ENCODE measurements around the gene PRKCH. TPM values are rescaled to one million over a fixed set of nuclear protein-coding genes. Genes with fewer than 3 reads are reported as not detected.

PRKCH gene
- polyA plus RNA-seq (2.0 and 3.4 TPM in 2 replicates), polyA minus RNA-seq (1.5 and 12.7 TPM in 2 replicates)

DNA sequence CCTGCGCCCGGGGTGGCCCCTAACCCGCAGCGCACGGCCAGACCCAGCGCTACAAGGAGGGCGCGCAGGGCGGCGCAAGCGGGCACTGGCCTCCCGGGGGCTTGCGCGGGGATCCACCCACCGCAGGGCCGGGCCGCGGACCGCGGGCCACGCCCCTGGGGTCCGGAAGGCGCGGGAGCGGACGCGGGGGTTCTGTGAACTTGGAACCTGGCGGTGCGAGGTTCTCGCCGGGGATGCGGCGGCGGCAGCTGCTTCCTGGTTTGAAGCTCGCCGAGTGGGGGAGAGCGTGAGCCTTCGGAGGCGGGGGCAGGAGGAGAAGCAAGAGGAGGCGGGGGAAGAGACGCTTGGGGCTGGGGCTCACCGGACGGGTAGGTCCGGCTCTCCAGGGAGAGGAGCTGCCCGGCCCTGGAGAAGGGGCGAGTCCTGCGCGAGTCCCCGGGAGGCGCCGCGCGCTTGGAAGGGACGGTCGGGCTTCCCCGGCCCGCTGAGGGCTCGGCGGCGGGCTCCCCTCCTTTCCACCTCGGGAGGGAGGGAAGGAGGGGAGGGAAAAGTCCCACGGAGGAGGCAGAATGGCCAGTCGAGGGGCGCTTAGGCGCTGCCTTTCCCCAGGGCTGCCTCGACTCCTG is at the start of gene PRKCH:
PRKCH (plus strand) TSS at position 195 of the 626 bp plus-strand sequence. CDS start 523 bp downstream, outside the sequence.
- Histone ChIP-seq H3K79me2 (replicated peaks; ENCODE audit: insufficient read depth, low read length) (no peaks in the 10 kb centered on the region), H3K36me3 (ENCODE audit: insufficient read depth, low read length) (no peaks in the 10 kb centered on the region), H3K9me2 (ENCODE audit: insufficient read depth, low read length) (no peaks in the 10 kb centered on the region), H3F3A (ENCODE audit: insufficient read depth, low read length, poor library complexity, severe bottlenecking) (no peaks in the 10 kb centered on the region), H2AFZ (ENCODE audit: low read depth, low read length) (no peak within 1 kb of the TSS), H3K27me3 (ENCODE audit: insufficient read depth, low read depth, low read length) (peaks cover 45% of the 10 kb centered on the region), H4K20me1 (ENCODE audit: insufficient read depth) (no peaks in the 10 kb centered on the region), H3K9me3 (ENCODE audit: low read length) (no peaks in the 10 kb centered on the region), H3K27ac (ENCODE audit: low read length) (no peak within 1 kb of the TSS), H3K4me2 (ENCODE audit: low read length) (no peak within 1 kb of the TSS), H3K4me3 (ENCODE audit: low read length) (peak within 1 kb of the TSS; percentile 67), H3K9ac (ENCODE audit: low read length) (peak within 1 kb of the TSS; percentile 42)
- TF ChIP-seq POLR2AphosphoS5 (IDR thresholded peaks at IDR 0.05) (no peak), EP300 (conservative IDR thresholded peaks at IDR 0.05; ENCODE audit: poor library complexity, severe bottlenecking) (no peak), SMC3 (conservative IDR thresholded peaks at IDR 0.05; ENCODE audit: poor library complexity) (no peak), TAF1 (IDR thresholded peaks at IDR 0.05; ENCODE audit: low read depth) (no peak), MXI1 (conservative IDR thresholded peaks at IDR 0.05; ENCODE audit: poor library complexity, severe bottlenecking) (no peak)
- TF ChIP-seq, protein P1, sequence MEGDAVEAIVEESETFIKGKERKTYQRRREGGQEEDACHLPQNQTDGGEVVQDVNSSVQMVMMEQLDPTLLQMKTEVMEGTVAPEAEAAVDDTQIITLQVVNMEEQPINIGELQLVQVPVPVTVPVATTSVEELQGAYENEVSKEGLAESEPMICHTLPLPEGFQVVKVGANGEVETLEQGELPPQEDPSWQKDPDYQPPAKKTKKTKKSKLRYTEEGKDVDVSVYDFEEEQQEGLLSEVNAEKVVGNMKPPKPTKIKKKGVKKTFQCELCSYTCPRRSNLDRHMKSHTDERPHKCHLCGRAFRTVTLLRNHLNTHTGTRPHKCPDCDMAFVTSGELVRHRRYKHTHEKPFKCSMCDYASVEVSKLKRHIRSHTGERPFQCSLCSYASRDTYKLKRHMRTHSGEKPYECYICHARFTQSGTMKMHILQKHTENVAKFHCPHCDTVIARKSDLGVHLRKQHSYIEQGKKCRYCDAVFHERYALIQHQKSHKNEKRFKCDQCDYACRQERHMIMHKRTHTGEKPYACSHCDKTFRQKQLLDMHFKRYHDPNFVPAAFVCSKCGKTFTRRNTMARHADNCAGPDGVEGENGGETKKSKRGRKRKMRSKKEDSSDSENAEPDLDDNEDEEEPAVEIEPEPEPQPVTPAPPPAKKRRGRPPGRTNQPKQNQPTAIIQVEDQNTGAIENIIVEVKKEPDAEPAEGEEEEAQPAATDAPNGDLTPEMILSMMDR (IDR thresholded peaks at IDR 0.05; ENCODE audit: poor library complexity, severe bottlenecking): peak; percentile 53

DNA sequence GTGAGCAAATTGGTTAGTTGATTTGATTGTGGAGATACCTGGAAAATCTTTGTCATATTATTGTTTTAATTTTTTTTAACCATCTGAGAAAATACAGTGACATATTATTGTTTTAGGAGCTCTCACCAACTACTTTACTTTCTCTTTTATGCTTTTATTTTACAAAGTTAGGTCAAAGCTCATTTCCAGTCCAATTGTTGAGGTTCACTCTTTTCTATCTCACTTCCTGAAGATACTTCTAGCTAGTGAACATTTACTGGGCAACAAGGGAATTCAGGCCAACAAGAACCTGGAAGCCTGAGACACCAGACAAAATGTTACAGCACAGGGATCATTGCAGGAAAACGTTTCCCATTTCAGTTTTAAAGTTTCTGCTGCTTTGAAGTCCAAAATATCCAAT is 44.1 kb upstream of the PRKCH start:
- H3K4me3 ChIP-seq (ENCODE audit: low read length): no peak overlapping the region
- no peaks in the 10 kb centered on the region for H3K79me2 ChIP-seq (replicated peaks; ENCODE audit: insufficient read depth, low read length)
- H3K27ac ChIP-seq (ENCODE audit: low read length): no peak overlapping the region
- H3K9me3 ChIP-seq (ENCODE audit: low read length): peaks cover 13% of the 10 kb centered on the region
- TF ChIP-seq SMC3 (conservative IDR thresholded peaks at IDR 0.05; ENCODE audit: poor library complexity) (no peak), RAD21 (conservative IDR thresholded peaks at IDR 0.05) (no peak), EZH2 (IDR thresholded peaks at IDR 0.05; ENCODE audit: borderline replicate concordance, insufficient read depth, low read length, poor library complexity, severe bottlenecking) (no peak), POLR2AphosphoS5 (IDR thresholded peaks at IDR 0.05) (no peak), TAF1 (IDR thresholded peaks at IDR 0.05; ENCODE audit: low read depth) (no peak), MXI1 (conservative IDR thresholded peaks at IDR 0.05; ENCODE audit: poor library complexity, severe bottlenecking) (no peak), EP300 (conservative IDR thresholded peaks at IDR 0.05; ENCODE audit: poor library complexity, severe bottlenecking) (no peak)
- TF ChIP-seq, protein P1 (IDR thresholded peaks at IDR 0.05; ENCODE audit: poor library complexity, severe bottlenecking): no peak
- TF ChIP-seq, protein P2, sequence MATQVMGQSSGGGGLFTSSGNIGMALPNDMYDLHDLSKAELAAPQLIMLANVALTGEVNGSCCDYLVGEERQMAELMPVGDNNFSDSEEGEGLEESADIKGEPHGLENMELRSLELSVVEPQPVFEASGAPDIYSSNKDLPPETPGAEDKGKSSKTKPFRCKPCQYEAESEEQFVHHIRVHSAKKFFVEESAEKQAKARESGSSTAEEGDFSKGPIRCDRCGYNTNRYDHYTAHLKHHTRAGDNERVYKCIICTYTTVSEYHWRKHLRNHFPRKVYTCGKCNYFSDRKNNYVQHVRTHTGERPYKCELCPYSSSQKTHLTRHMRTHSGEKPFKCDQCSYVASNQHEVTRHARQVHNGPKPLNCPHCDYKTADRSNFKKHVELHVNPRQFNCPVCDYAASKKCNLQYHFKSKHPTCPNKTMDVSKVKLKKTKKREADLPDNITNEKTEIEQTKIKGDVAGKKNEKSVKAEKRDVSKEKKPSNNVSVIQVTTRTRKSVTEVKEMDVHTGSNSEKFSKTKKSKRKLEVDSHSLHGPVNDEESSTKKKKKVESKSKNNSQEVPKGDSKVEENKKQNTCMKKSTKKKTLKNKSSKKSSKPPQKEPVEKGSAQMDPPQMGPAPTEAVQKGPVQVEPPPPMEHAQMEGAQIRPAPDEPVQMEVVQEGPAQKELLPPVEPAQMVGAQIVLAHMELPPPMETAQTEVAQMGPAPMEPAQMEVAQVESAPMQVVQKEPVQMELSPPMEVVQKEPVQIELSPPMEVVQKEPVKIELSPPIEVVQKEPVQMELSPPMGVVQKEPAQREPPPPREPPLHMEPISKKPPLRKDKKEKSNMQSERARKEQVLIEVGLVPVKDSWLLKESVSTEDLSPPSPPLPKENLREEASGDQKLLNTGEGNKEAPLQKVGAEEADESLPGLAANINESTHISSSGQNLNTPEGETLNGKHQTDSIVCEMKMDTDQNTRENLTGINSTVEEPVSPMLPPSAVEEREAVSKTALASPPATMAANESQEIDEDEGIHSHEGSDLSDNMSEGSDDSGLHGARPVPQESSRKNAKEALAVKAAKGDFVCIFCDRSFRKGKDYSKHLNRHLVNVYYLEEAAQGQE (IDR thresholded peaks at IDR 0.05; ENCODE audit: borderline replicate concordance): no peak
- H3F3A ChIP-seq (ENCODE audit: insufficient read depth, low read length, poor library complexity, severe bottlenecking): no peaks in the 10 kb centered on the region
- H3K4me2 ChIP-seq (ENCODE audit: low read length): no peak overlapping the region
- no peak overlapping the region for H3K9ac ChIP-seq (ENCODE audit: low read length)
- peaks cover 48% of the 10 kb centered on the region for H3K27me3 ChIP-seq (ENCODE audit: insufficient read depth, low read depth, low read length)
- no peaks in the 10 kb centered on the region for H4K20me1 ChIP-seq (ENCODE audit: insufficient read depth)
- no peak overlapping the region for H2AFZ ChIP-seq (ENCODE audit: low read depth, low read length)
- no peaks in the 10 kb centered on the region for H3K9me2 ChIP-seq (ENCODE audit: insufficient read depth, low read length)
- H3K36me3 ChIP-seq (ENCODE audit: insufficient read depth, low read length): no peaks in the 10 kb centered on the region
